A549 (cell line): ENCODE data around the gene UBAC1.

Source experiments
- MAFK ChIP-seq: fragments of 450-650 bp; IDR thresholded peaks from 2 replicates; pipeline ENCODE4 v1.6.1; 2014; ENCODE audit not compliant: partially characterized antibody
- NFE2L2 ChIP-seq: fragments of 150-350 bp; conservative IDR thresholded peaks from 2 replicates; pipeline ENCODE4 v1.6.1; 2014; ENCODE audit warnings: low read length
- POLR2A ChIP-seq: IDR thresholded peaks from 2 replicates; pipeline ENCODE4 v1.6.1; 2012; ENCODE audit warnings: mild to moderate bottlenecking, low read length
- RCOR1 ChIP-seq: fragments of 150-350 bp; IDR thresholded peaks from 2 replicates; pipeline ENCODE4 v1.6.1; 2014; ENCODE audit warnings: antibody characterized with exemption, low read length, low read depth
- REST ChIP-seq: fragments of 200-600 bp; sonication (generic); IDR thresholded peaks from 2 replicates; pipeline ENCODE4 v1.6.1; 2016; ENCODE audit warnings: antibody characterized with exemption, mild to moderate bottlenecking, moderate library complexity
- SMC3 ChIP-seq: fragments of >200 bp; sonication (Bioruptor Twin); formaldehyde crosslinking; IDR thresholded peaks from 3 replicates; pipeline ENCODE4 v1.6.1; 2018; ENCODE audit warnings: inconsistent platforms
- USF2 ChIP-seq: fragments of 450-650 bp; IDR thresholded peaks from 2 replicates; pipeline ENCODE4 v1.6.1; 2014; ENCODE audit warnings: antibody characterized with exemption

- TF ChIP-seq MAFK: no peak
- no peak for TF ChIP-seq POLR2A
- TF ChIP-seq NFE2L2: no peak
- TF ChIP-seq USF2: no peak
- no peak for TF ChIP-seq REST
- TF ChIP-seq RCOR1: no peak
- no peak for TF ChIP-seq SMC3
Measured at GRCh38 chr9:135884328-135885035, 76.7 kb downstream of the UBAC1 start.
